DOHH2 (cell line): Measurements from ENCODE around the gene CAMSAP1.

Experiments
- CTCF ChIP-seq: fragments of 200-600 bp; sonication (generic); IDR thresholded peaks from one replicate; pipeline ENCODE4 v1.5.1; 2014; ENCODE audit warnings: antibody characterized with exemption, mild to moderate bottlenecking, low read depth, low read length; ENCODE audit not compliant: poor library complexity, severe bottlenecking
- EZH2phosphoT487 ChIP-seq: fragments of 200-600 bp; sonication (generic); IDR thresholded peaks from 2 replicates; pipeline ENCODE4 v1.6.1; 2017; ENCODE audit warnings: borderline replicate concordance, mild to moderate bottlenecking, antibody characterized with exemption, low read length, moderate library complexity, mixed read lengths

- TF ChIP-seq CTCF (no peak), EZH2phosphoT487 (no peak)
Observed at GRCh38 chr9:135812961-135813360, 94.4 kb downstream of the CAMSAP1 start.
